Spleen (tissue), 11 donors: Measurements from ENCODE around the gene ICOS. TPM values are rescaled to one million over a fixed set of nuclear protein-coding genes. Genes with fewer than 3 reads are reported as not detected.
A peak's percentile ranks its signal among the peaks of the same experiment; 100 is the strongest.

ENCODE experiments used
- DNase-seq: peaks from one replicate; pipeline ENCODE4 v3.0.0-alpha.2; 2020
- H3K27ac ChIP-seq, 8 donors: fragments of 200-600 bp; sonication (generic) in 7 of 8; 1 replicate in 4 of 8; 2 replicates in 4 of 8; pipeline versions ENCODE4 v1.5.0 to v1.8.0; 2016 to 2021; ENCODE audit warnings: inconsistent platforms in 4 of 8, mild to moderate bottlenecking in 4 of 8, moderate library complexity in 1 of 8
- H3K27me3 ChIP-seq, 7 donors: fragments of 200-600 bp; sonication (generic) in 6 of 7; replicated peaks in 1 of 7; 1 replicate in 4 of 7; 2 replicates in 3 of 7; pipeline versions ENCODE4 v1.5.0 to v1.8.0; 2016 to 2021; ENCODE audit warnings: inconsistent platforms in 3 of 7, mild to moderate bottlenecking in 1 of 7
- H3K36me3 ChIP-seq, 6 donors: fragments of 200-600 bp; sonication (generic) in 5 of 6; 1 replicate in 4 of 6; 2 replicates in 2 of 6; pipeline versions ENCODE4 v1.5.0 to v1.8.0; 2016 to 2021; ENCODE audit warnings: inconsistent platforms in 2 of 6
- H3K4me1 ChIP-seq, 6 donors: fragments of 200-600 bp; sonication (generic) in 5 of 6; 1 replicate in 3 of 6; 2 replicates in 3 of 6; pipeline versions ENCODE4 v1.5.0 to v1.8.0; 2016 to 2021; ENCODE audit warnings: inconsistent platforms in 3 of 6
- H3K4me3 ChIP-seq, 8 donors: fragments of 200-600 bp; sonication (generic) in 7 of 8; 1 replicate in 4 of 8; 2 replicates in 4 of 8; pipeline versions ENCODE4 v1.5.0 to v1.8.0; 2016 to 2021; ENCODE audit warnings: inconsistent platforms in 4 of 8, mild to moderate bottlenecking in 4 of 8, moderate library complexity in 2 of 8
- H3K9me3 ChIP-seq, 8 donors: fragments of 200-600 bp; sonication (generic) in 7 of 8; 1 replicate in 4 of 8; 2 replicates in 4 of 8; pipeline versions ENCODE4 v1.5.0 to v1.8.0; 2016 to 2021; ENCODE audit warnings: inconsistent platforms in 4 of 8
- POLR2A ChIP-seq, 3 donors: fragments of 450-650 bp; IDR thresholded peaks; one replicate each; pipeline ENCODE4 v1.5.1; 2017; ENCODE audit warnings: antibody characterized with exemption in 3 of 3, mild to moderate bottlenecking in 1 of 3
- POLR2AphosphoS5 ChIP-seq, 3 donors: sonication (generic); formaldehyde crosslinking; IDR thresholded peaks; one replicate each; pipeline ENCODE4 v1.5.1; 2017; ENCODE audit warnings: antibody characterized with exemption in 3 of 3
- WGBS, 5 donors: extraction: QIAGEN DNeasy Blood & Tissue Kit in 3 of 5; methylation state at CpG; one replicate each; pipeline versions ENCODE4 v1.1.5 to v1.1.7; 2013 to 2018; 5-methylcytosine and 5-hydroxymethylcytosine counted together
- intact Hi-C: fragments of 100-400 bp; cut with DNase I; formaldehyde crosslinking; loops from one replicate; pipeline ENCODE4 v1.15.0; 2023; ENCODE audit warnings: low total_unique reads
- polyA plus RNA-seq, 3 donors: library from polyadenylated mRNA; stranded (reverse); fragments of 200-250 nt; gene quantifications; one replicate each; pipeline ENCODE4 v1.2.1, GENCODE V29; 2013
- total RNA-seq, 7 donors: library from RNA; depleted of rRNA in 3 of 7; stranded (reverse); fragments of >200 nt in 3 of 7; fragmentation: NEBNext Ultra II Directional in 4 of 7; extraction: Animal tissue kit (Norgen Biotek cat#: 25700) in 4 of 7; gene quantifications; one replicate each; pipeline versions ENCODE4 v1.1.0 to v1.2.1, GENCODE V29; 2016 to 2021
- TF ChIP-seq, protein P1 (sequence below), 11 experiments: fragments of 200-600 bp in 7 of 11; fragments of 450-650 bp in 4 of 11; sonication (generic) in 4 of 11; IDR thresholded peaks in 8 of 11; conservative IDR thresholded peaks in 3 of 11; 1 replicate in 7 of 11; 2 replicates in 4 of 11; pipeline versions ENCODE4 v1.4.0 to v1.8.0; 2016 to 2021; ENCODE audit warnings: antibody characterized with exemption in 11 of 11, inconsistent platforms in 4 of 11, mild to moderate bottlenecking in 1 of 11
- donor health status: healthy with polysubstance abuse.
- donor health status: DM: no; HTN: no; CAD: no; lungs with moderate emphysema.
- donor health status: DM: no; HTN: no; CAD: no.
- donor health status: Bipolar disorder and iron deficiency.
- donor health status: healthy.
- donor health status: DM: no; HTN: no; CAD: no.
- donor health status: DM: yes; HTN: yes; CAD: no.

Gene ICOS
- total and polyA plus RNA-seq, 10 donors = 1.2 to 5.0 (median 3.6) TPM

GRCh38 chr2:203900253-203900652 lies 36.3 kb upstream of the ICOS start:
- intact Hi-C loops = loop anchor here (10.0 kb wide), 1 partner anchor 1325 kb away; no protein-coding TSS in a partner anchor

GRCh38 chr2:203904022-203904421 lies 32.5 kb upstream of the ICOS start:
- no peak overlapping the region for H3K4me3 ChIP-seq
- peaks cover 10 to 38% (median 29%) of the 10 kb centered on the region in 8 donors for H3K9me3 ChIP-seq
- H3K27ac ChIP-seq = no peak overlapping the region
- H3K27me3 ChIP-seq = no peaks in the 10 kb centered on the region
- TF ChIP-seq POLR2AphosphoS5 (IDR thresholded peaks at IDR 0.05) = no peak
- TF ChIP-seq, protein P1, sequence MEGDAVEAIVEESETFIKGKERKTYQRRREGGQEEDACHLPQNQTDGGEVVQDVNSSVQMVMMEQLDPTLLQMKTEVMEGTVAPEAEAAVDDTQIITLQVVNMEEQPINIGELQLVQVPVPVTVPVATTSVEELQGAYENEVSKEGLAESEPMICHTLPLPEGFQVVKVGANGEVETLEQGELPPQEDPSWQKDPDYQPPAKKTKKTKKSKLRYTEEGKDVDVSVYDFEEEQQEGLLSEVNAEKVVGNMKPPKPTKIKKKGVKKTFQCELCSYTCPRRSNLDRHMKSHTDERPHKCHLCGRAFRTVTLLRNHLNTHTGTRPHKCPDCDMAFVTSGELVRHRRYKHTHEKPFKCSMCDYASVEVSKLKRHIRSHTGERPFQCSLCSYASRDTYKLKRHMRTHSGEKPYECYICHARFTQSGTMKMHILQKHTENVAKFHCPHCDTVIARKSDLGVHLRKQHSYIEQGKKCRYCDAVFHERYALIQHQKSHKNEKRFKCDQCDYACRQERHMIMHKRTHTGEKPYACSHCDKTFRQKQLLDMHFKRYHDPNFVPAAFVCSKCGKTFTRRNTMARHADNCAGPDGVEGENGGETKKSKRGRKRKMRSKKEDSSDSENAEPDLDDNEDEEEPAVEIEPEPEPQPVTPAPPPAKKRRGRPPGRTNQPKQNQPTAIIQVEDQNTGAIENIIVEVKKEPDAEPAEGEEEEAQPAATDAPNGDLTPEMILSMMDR (IDR thresholded peaks at IDR 0.05 in 8 of 11, conservative IDR thresholded peaks at IDR 0.05 in 3 of 11) = no peak
- no peak for TF ChIP-seq POLR2A (IDR thresholded peaks at IDR 0.05)
- intact Hi-C loops = loop anchor here (10.0 kb wide), 1 partner anchor 1329 kb away; no protein-coding TSS in a partner anchor
- WGBS, 5 donors = 91 to 97% (median 96%) methylated on average over 4 of the region's 4 CpGs
- peaks cover 0 to 8% (median 5%) of the 10 kb centered on the region in 6 donors for H3K4me1 ChIP-seq
- DNase-seq = no peak
- no peaks in the 10 kb centered on the region for H3K36me3 ChIP-seq

More at GRCh38 chr2:203900253-203900652, 36.3 kb upstream of the ICOS start:
- no peaks in the 10 kb centered on the region for H3K27me3 ChIP-seq
- no peak for DNase-seq
- no peak overlapping the region for H3K4me3 ChIP-seq
- H3K9me3 ChIP-seq = peaks cover 10 to 38% (median 29%) of the 10 kb centered on the region in 8 donors
- H3K4me1 ChIP-seq = peaks cover 0 to 22% (median 13%) of the 10 kb centered on the region in 6 donors
- no peak overlapping the region for H3K27ac ChIP-seq
- 80 to 99% (median 96%) methylated on average over 2 of the region's 2 CpGs for WGBS, 5 donors
- TF ChIP-seq, protein P1 (IDR thresholded peaks at IDR 0.05 in 8 of 11, conservative IDR thresholded peaks at IDR 0.05 in 3 of 11) = no peak
- no peak for TF ChIP-seq POLR2AphosphoS5 (IDR thresholded peaks at IDR 0.05)
- TF ChIP-seq POLR2A (IDR thresholded peaks at IDR 0.05) = no peak
- H3K36me3 ChIP-seq = no peaks in the 10 kb centered on the region

DNA sequence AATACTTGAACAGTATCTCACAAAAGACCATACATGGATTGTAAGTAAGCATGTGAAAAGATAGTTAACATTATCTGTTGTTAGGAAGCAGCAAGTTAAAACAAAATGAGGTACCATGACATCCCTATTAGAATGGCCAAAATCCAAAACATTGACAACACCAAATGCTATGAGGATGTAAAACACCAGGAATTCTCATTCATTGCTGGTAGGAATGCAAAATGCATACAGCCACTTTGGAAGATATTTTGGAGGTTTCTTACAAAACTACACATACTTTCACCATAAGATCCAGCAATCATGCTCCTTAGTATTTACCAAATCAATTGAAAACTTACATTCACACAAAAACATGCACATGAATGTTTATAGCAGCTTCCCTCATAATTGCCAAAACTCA lies 30.9 kb upstream of the ICOS start:
- H3K4me1 ChIP-seq = peaks cover 0 to 23% (median 15%) of the 10 kb centered on the region in 6 donors
- no peak overlapping the region for H3K27ac ChIP-seq
- DNase-seq = no peak
- no peak overlapping the region for H3K4me3 ChIP-seq
- H3K36me3 ChIP-seq = no peaks in the 10 kb centered on the region
- intact Hi-C loops = loop anchor here (10.0 kb wide), 1 partner anchor 1331 kb away; no protein-coding TSS in a partner anchor
- TF ChIP-seq POLR2AphosphoS5 (IDR thresholded peaks at IDR 0.05) (no peak), POLR2A (IDR thresholded peaks at IDR 0.05) (no peak)
- TF ChIP-seq, protein P1 (IDR thresholded peaks at IDR 0.05 in 8 of 11, conservative IDR thresholded peaks at IDR 0.05 in 3 of 11) = no peak
- peaks cover 10 to 34% (median 29%) of the 10 kb centered on the region in 8 donors for H3K9me3 ChIP-seq
- no peaks in the 10 kb centered on the region for H3K27me3 ChIP-seq

DNA sequence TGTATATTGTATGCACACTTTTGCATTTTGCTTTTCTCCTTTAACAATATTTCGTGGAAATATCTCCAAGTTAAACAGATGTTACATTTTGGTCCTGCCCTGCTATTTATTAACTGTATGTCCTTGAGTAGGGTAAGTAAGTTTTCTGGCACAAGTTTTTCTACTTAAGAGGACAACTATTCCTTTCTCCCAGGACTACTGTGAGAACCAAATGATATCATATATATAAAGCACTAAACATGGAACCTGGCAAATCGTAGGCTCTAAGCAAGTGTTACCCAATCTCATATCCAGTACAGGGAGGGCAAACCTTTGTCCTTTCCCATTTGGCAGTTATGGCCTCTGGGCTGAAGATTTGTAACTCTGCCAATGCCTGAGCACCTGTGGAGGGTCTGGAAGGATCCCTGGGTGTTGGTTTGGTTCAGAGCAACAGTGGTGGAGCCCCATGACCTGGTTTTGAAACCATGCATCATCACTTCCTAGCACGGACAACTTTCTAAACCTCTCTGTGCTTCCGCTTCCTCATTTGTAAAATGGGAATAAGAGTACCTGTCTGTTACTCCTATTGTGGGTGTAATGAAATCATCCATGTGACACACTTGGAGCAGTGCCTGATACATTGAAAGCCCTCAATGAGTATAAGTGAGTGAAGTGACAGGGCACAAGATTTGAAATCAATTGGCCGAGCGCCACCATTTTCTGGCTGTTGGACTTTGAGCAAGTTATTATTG lies 28.3 kb upstream of the ICOS start:
- H3K4me1 ChIP-seq = peaks cover 0 to 23% (median 15%) of the 10 kb centered on the region in 6 donors
- no peaks in the 10 kb centered on the region for H3K36me3 ChIP-seq
- peaks cover 0 to 8% (median 5%) of the 10 kb centered on the region in 8 donors for H3K9me3 ChIP-seq
- intact Hi-C loops = loop anchor here (10.0 kb wide), 1 partner anchor 1333 kb away; no protein-coding TSS in a partner anchor
- TF ChIP-seq, protein P1 (IDR thresholded peaks at IDR 0.05 in 8 of 11, conservative IDR thresholded peaks at IDR 0.05 in 3 of 11) = no peak
- no peak for TF ChIP-seq POLR2AphosphoS5 (IDR thresholded peaks at IDR 0.05)
- TF ChIP-seq POLR2A (IDR thresholded peaks at IDR 0.05) = no peak
- WGBS, 5 donors = 68 to 89% (median 79%) methylated on average over 6 of the region's 6 CpGs
- no peak for DNase-seq
- H3K4me3 ChIP-seq = peak overlapping the region in 1 of 8 donors; percentile 51
- H3K27ac ChIP-seq = peak overlapping the region in 6 of 8 donors; percentile 38 to 68 (median 58)
- no peaks in the 10 kb centered on the region for H3K27me3 ChIP-seq
